GM18868 (cell line): ENCODE results near the gene NAP1L4.
"Not testable (repeated sequence)": the region's sequence is repeated elsewhere in the genome, so short reads cannot be mapped to it uniquely, and the experiment has no call there.

Experiments used
- ATAC-seq: cut with Tn5 transposase; IDR thresholded peaks from one replicate; pipeline ENCODE4 v1.9.1; 2021; ENCODE audit warnings: mild to moderate bottlenecking, moderate library complexity; ENCODE audit not compliant: unreplicated experiment

NAP1L4 gene

GRCh38 chr11:2911785-2912391, 80.2 kb downstream of the NAP1L4 start:
- no peak for ATAC-seq

- no peak for ATAC-seq
Measured at GRCh38 chr11:2911088-2911784, 80.9 kb downstream of the NAP1L4 start.

GRCh38 chr11:2910401-2910955, 81.7 kb downstream of the NAP1L4 start:
- ATAC-seq, result no peak

- no peak for ATAC-seq
Measured at GRCh38 chr11:2909133-2909902, 82.8 kb downstream of the NAP1L4 start.

- ATAC-seq, result no peak
Measured at GRCh38 chr11:2908130-2908529, 84.0 kb downstream of the NAP1L4 start.

GRCh38 chr11:2905299-2905698, 86.8 kb downstream of the NAP1L4 start:
- ATAC-seq, result not testable (repeated sequence)

- no peak for ATAC-seq
Measured at GRCh38 chr11:2904153-2905052, 87.7 kb downstream of the NAP1L4 start.

- ATAC-seq, result no peak
Measured at GRCh38 chr11:2903672-2904011, 88.5 kb downstream of the NAP1L4 start.

- no peak for ATAC-seq
Measured at GRCh38 chr11:2902784-2903671, 89.1 kb downstream of the NAP1L4 start.

- peak; percentile 93 for ATAC-seq
Measured at GRCh38 chr11:2901854-2902783, 90.0 kb downstream of the NAP1L4 start.

- no peak for ATAC-seq
Measured at GRCh38 chr11:2901196-2901796, 90.8 kb downstream of the NAP1L4 start.

- ATAC-seq, result no peak
Measured at GRCh38 chr11:2899080-2899783, 92.9 kb downstream of the NAP1L4 start.

GRCh38 chr11:2898366-2899079, 93.6 kb downstream of the NAP1L4 start:
- no peak for ATAC-seq

- ATAC-seq, result no peak
Measured at GRCh38 chr11:2897048-2897447, 95.1 kb downstream of the NAP1L4 start.

GRCh38 chr11:2896047-2896446, 96.1 kb downstream of the NAP1L4 start:
- no peak for ATAC-seq
